ENCODE data around the gene MAD1L1. TPM values are rescaled to one million over a fixed set of nuclear protein-coding genes. Genes with fewer than 3 reads are reported as not detected.
A peak's percentile ranks its signal among the peaks of the same experiment; 100 is the strongest.

Gene MAD1L1
- total RNA-seq, 1 experiment from 2014 or later = 43.8 TPM

DNA sequence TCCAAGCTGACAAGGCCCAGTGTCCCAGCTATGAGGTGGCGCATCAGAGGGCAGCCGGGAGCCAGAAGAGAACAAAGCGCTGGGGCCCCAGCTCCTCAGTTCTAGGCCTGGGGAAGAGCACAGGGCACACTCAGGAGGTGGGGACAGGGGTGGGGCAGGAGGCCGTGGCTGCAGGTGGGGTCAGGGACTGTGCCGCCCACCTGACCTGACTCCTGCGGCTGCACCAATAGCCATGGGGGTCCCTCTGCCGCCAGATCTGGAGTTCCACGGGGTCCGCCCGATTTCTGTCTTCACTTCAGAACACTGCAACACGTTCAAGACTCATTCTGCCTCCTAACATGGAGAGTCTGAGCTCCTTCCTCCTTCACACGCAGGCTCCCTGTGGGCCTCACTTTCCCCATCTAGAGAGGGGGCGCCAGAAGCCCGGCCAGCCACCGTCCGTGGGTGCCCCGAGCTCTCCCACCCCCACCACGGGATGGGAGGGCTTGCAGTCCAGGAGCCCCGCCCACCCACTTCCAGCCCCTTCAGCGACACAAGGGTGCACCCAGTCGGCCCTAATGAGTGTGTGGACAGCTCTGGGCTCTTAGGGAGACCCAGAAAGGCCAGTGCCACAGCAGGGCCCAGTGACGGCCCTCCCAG lies 278.3 kb downstream of the MAD1L1 start (continued):
- no peak for TF ChIP-seq PREB (CRISPR knock-in tag; IDR thresholded peaks at IDR 0.05; ENCODE audit: borderline replicate concordance)

GRCh38 chr7:1953199-1954190 lies 279.2 kb downstream of the MAD1L1 start:
- no peak for TF ChIP-seq NFATC4 (CRISPR knock-in tag; IDR thresholded peaks at IDR 0.05)
- no peak for DNase-seq (ENCODE audit: low spot score)
- Mint-ChIP-seq H3K4me3 (no peak overlapping the region), H3K9me3 (no peaks in the 10 kb centered on the region), H3K27me3 (ENCODE audit: low read depth) (no peaks in the 10 kb centered on the region; the same call in 1 of the 2 replicates), H3K4me1 (no peaks in the 10 kb centered on the region), H3K36me3 (no peaks in the 10 kb centered on the region), H3K27ac (no peak overlapping the region)
- ATAC-seq = no peak
- ChIA-PET POLR2A (no interaction called here), CTCF (interaction anchor here (1.0 kb wide), 1 partner anchor 11 kb away, joined by 3 read pairs; no protein-coding TSS in a partner anchor)

DNA sequence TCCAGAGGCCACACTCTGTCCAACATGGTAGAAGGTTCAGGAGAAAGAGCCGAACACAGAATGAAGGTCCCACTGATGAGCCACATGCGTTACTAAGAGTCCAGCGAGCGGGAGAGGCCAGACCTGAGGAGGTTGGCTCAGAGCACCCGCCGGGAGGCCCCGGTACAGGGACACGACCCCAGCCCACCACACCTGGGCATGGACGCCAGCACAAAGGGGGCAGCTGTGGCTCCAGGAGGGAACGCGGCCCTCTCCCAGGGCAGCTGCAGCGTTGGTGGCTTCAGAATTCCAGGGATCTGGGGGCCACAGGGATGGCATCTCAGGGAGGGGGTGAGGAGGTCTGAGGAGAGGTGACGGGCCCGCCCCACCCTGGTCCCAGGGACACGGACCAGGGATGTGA lies 280.0 kb downstream of the MAD1L1 start:
- no peak for ATAC-seq
- H3K4me3 Mint-ChIP-seq = no peak overlapping the region
- H3K27me3 Mint-ChIP-seq (ENCODE audit: low read depth) = no peaks in the 10 kb centered on the region; the same call in 1 of the 2 replicates
- no peaks in the 10 kb centered on the region for H3K36me3 Mint-ChIP-seq
- no peaks in the 10 kb centered on the region for H3K9me3 Mint-ChIP-seq
- ChIA-PET CTCF (no interaction called here), POLR2A (no interaction called here)
- no peaks in the 10 kb centered on the region for H3K4me1 Mint-ChIP-seq
- TF ChIP-seq, protein P1, sequence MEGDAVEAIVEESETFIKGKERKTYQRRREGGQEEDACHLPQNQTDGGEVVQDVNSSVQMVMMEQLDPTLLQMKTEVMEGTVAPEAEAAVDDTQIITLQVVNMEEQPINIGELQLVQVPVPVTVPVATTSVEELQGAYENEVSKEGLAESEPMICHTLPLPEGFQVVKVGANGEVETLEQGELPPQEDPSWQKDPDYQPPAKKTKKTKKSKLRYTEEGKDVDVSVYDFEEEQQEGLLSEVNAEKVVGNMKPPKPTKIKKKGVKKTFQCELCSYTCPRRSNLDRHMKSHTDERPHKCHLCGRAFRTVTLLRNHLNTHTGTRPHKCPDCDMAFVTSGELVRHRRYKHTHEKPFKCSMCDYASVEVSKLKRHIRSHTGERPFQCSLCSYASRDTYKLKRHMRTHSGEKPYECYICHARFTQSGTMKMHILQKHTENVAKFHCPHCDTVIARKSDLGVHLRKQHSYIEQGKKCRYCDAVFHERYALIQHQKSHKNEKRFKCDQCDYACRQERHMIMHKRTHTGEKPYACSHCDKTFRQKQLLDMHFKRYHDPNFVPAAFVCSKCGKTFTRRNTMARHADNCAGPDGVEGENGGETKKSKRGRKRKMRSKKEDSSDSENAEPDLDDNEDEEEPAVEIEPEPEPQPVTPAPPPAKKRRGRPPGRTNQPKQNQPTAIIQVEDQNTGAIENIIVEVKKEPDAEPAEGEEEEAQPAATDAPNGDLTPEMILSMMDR (IDR thresholded peaks at IDR 0.05) = no peak
- no peak overlapping the region for H3K27ac Mint-ChIP-seq
- no peak for DNase-seq (ENCODE audit: low spot score)

- TF ChIP-seq TP53 (CRISPR knock-in tag; IDR thresholded peaks at IDR 0.05) = no peak
- TF ChIP-seq NFYB (CRISPR knock-in tag; conservative IDR thresholded peaks at IDR 0.05; ENCODE audit: low read depth) = no peak
- no peak for TF ChIP-seq GRHL2 (CRISPR knock-in tag; IDR thresholded peaks at IDR 0.05; ENCODE audit: insufficient replicate concordance, severe bottlenecking)
- ChIA-PET POLR2A (interaction anchor here (0.5 kb wide), 1 partner anchor 211 kb away, joined by 6 read pairs; no protein-coding TSS in a partner anchor), CTCF (no interaction called here)
- ATAC-seq (no peak), DNase-seq (ENCODE audit: low spot score) (no peak)
- H3K36me3 Mint-ChIP-seq = no peaks in the 10 kb centered on the region
- no peak overlapping the region for H3K4me3 Mint-ChIP-seq
- no peaks in the 10 kb centered on the region for H3K27me3 Mint-ChIP-seq (ENCODE audit: low read depth)
- no peaks in the 10 kb centered on the region for H3K9me3 Mint-ChIP-seq
- 0 out of 2 replicates have a peak overlapping the region, but pooled peaks have one; percentile 23 for H3K27ac Mint-ChIP-seq
- no peaks in the 10 kb centered on the region for H3K4me1 Mint-ChIP-seq
Measured at GRCh38 chr7:1952169-1952760, 280.5 kb downstream of the MAD1L1 start.

GRCh38 chr7:1951600-1951999 lies 281.1 kb downstream of the MAD1L1 start:
- H3K4me3 Mint-ChIP-seq = no peak overlapping the region
- ATAC-seq (no peak), DNase-seq (ENCODE audit: low spot score) (no peak)
- POLR2A ChIA-PET = interaction anchor here (0.5 kb wide), 1 partner anchor 211 kb away, joined by 6 read pairs; no protein-coding TSS in a partner anchor
- H3K9me3 Mint-ChIP-seq = no peaks in the 10 kb centered on the region
- H3K4me1 Mint-ChIP-seq = no peaks in the 10 kb centered on the region
- CTCF ChIA-PET = no interaction called here
- peak overlapping the region; percentile 23; the same call in 1 of the 2 replicates for H3K27ac Mint-ChIP-seq
- H3K36me3 Mint-ChIP-seq = no peaks in the 10 kb centered on the region
- H3K27me3 Mint-ChIP-seq (ENCODE audit: low read depth) = no peaks in the 10 kb centered on the region
- no peak for TF ChIP-seq ZNF423 (CRISPR knock-in tag; IDR thresholded peaks at IDR 0.05)
- TF ChIP-seq, protein P2, sequence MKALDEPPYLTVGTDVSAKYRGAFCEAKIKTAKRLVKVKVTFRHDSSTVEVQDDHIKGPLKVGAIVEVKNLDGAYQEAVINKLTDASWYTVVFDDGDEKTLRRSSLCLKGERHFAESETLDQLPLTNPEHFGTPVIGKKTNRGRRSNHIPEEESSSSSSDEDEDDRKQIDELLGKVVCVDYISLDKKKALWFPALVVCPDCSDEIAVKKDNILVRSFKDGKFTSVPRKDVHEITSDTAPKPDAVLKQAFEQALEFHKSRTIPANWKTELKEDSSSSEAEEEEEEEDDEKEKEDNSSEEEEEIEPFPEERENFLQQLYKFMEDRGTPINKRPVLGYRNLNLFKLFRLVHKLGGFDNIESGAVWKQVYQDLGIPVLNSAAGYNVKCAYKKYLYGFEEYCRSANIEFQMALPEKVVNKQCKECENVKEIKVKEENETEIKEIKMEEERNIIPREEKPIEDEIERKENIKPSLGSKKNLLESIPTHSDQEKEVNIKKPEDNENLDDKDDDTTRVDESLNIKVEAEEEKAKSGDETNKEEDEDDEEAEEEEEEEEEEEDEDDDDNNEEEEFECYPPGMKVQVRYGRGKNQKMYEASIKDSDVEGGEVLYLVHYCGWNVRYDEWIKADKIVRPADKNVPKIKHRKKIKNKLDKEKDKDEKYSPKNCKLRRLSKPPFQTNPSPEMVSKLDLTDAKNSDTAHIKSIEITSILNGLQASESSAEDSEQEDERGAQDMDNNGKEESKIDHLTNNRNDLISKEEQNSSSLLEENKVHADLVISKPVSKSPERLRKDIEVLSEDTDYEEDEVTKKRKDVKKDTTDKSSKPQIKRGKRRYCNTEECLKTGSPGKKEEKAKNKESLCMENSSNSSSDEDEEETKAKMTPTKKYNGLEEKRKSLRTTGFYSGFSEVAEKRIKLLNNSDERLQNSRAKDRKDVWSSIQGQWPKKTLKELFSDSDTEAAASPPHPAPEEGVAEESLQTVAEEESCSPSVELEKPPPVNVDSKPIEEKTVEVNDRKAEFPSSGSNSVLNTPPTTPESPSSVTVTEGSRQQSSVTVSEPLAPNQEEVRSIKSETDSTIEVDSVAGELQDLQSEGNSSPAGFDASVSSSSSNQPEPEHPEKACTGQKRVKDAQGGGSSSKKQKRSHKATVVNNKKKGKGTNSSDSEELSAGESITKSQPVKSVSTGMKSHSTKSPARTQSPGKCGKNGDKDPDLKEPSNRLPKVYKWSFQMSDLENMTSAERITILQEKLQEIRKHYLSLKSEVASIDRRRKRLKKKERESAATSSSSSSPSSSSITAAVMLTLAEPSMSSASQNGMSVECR (CRISPR knock-in tag; IDR thresholded peaks at IDR 0.05; ENCODE audit: borderline replicate concordance) = no peak
- TF ChIP-seq ZNF138 (CRISPR knock-in tag; conservative IDR thresholded peaks at IDR 0.05) = no peak
- no peak for TF ChIP-seq AR (CRISPR knock-in tag; IDR thresholded peaks at IDR 0.05)
- no peak for TF ChIP-seq MXD4 (CRISPR knock-in tag; IDR thresholded peaks at IDR 0.05; ENCODE audit: borderline replicate concordance)
- no peak for TF ChIP-seq HMGA2 (CRISPR knock-in tag; IDR thresholded peaks at IDR 0.05)
- no peak for TF ChIP-seq ZBTB21 (CRISPR knock-in tag; IDR thresholded peaks at IDR 0.05; ENCODE audit: borderline replicate concordance)
